Left hindlimb (tissue), 1 donor: ENCODE measurements around the gene PPM1B.

Experiments
- DNase-seq: peaks from one replicate; pipeline ENCODE4 v3.0.0-alpha.2; 2018

PPM1B gene

DNA sequence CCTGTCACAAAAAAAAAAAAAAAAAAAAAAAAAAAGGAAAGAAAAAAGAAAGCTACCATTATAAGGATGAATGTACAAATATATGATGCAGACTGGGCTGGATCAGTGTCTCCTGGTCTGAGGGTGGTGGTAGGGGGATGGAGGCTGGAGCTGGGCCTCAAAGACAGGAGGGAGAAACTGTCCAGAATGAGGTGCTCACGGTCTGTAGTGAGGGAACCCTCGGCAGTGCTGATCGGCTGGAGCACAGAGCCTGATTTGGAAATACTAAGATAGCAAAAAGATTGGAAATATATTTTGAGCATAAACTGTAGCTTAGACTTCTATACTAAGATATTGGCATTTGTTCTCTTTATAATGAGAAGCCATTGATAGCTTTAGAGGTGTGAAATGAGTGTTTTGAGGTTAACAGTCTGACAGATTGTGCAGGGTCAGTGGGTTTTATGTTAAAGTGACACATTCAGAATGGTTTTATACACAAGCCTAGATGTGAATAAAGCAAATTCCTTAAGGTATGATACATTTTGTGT, 98.7 kb downstream of the PPM1B start:
- no peak for DNase-seq

DNA sequence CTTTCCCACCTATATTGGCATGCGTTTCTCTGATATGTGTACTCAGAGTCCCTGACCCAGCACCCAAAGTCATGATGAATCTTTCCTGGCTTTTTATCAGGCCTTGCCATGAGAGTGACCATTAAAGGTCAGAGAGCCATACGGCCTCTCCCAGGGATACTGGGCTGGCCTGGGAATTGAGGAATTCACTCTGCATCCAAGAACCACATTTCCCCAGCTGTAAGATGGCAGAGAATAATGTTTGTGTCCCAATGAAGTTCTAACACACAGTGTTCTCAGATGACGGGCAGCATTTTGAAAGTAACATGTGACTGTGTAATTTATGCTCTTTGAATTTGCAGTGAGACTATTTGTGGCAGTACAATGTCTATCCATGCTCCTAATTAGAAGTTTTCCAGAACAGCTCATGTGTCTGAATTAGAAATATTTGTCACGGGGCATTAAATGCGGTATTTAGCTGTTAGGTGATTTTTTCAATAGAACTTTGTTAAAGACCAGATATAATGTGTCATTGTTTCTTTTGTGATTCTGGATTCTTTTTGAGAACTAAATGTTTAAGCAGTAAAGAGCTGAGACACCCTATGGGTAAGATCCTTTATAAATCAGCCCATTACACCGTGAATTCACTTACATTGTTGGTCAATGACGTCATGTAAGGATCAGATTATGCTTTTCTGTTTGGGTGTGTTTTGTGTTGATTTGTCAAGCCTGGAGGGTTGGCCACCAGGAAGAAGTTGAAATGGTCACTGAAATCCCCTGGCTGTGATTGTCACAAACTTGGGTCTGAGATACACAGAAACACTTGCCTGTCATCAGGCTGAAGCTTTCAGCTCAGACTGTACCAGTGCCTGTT, 99.3 kb downstream of the PPM1B start:
- DNase-seq, result no peak

DNA sequence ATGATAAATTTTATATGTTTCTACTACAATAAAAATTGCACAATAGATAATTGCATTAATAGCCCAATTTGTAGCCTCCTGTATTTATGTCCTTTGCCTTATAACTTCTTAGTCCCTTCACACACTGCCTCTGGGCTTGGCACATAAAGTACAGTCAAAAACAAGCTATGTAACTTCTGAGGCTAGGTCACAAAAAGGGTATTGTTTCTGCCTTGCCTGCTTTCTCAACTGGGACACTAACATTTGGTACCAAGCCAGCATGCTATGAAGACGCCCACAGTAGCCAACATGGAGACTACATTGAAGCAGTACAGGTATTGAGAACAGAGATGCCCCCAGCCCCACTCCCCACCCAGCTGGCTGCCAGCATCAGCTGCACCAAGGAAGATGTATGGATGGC, 101.2 kb downstream of the PPM1B start:
- no peak for DNase-seq

DNA sequence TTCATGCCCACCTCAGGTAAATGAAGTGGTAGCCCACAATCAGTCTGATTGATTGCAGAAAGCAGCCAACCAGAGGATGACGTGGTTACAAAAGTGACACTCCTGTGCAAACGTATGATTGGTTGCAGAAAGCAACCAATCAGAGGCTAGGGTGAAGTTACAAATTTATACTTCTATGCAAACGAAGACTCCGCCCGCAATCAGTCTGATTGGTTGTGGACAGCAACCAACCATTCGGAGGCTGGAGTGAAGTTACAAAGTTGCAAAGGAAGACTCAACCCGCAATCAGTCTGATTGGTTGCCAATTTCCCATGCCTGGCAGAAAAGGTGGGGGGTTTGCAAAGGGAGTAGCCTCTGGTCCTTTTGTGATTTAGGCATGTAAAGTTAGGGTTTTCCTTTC, 102.6 kb downstream of the PPM1B start:
- DNase-seq, result no peak

DNA sequence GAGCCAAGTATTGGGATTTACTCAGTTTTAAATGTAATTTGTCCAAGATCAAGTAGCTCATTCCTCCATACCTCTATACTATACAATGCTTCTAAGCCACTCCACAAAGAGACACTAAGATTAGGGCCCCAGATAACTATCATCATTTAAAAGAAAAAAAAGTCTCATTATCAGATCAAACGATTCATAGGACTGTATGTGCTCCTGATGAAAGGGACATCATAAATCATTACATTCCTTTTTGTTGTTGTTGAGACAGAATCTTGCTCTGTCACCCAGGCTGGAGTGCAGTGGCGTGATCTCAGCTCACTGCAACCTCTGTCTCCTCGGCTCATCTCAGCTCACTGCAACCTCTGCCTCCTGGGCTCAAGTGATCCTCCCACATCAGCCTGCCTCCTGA, 104.4 kb downstream of the PPM1B start:
- DNase-seq, result no peak

DNA sequence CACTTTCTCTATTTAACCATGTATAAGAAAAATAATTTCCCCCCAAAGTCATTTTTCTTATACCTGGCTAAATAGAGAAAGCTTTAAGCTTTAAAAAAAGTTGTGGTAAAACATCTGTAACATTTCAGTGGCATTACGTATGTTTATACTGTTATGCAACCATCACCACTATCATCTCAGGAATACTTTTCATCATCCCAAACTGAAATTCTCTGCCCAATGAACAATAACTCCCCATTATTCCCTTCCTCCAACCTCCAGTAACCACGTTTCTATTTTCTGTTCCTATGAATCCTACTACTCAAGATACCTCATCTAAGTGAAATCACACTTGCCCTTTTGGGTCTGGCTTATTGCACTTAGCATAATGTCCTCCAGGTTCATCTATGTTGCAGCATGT, 104.9 kb downstream of the PPM1B start:
- no peak for DNase-seq

DNA sequence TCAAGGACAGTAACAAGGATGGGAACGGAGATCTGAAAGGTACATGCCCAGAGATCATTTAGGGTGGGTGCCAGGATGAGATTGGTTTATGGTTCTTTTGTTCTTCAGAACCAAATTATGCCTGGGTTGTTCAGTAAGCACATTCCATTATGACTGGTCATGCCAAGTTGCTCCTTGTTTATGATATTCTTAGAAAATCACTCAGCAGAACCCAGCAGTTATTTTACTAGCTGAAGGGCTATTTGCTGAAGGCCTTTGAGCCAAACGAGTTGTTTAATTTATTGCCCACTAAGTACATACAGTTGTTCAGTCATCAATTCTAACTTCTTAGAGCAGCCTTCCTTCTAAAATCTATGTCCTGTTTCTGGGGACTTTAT, 107.2 kb downstream of the PPM1B start:
- DNase-seq, result no peak

DNA sequence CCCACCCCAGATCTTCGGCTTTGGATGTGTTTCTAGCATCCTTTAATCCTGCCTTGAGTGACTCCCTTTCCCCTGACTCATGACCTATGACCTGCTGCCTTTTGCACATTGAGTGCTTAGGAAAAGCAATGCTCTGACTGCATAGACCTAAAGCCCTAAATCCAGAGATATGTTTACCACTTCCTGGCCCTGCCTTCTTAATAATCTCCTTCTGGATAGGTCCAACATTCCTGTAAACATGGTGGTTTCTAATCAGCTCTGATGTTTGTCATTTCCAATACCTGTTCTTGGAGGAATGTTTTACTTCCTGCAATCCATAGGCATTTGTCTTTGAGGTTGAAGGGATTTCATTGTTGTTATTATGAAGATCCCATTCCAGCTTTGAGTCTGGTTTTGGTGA, 108.9 kb downstream of the PPM1B start:
- no peak for DNase-seq

DNA sequence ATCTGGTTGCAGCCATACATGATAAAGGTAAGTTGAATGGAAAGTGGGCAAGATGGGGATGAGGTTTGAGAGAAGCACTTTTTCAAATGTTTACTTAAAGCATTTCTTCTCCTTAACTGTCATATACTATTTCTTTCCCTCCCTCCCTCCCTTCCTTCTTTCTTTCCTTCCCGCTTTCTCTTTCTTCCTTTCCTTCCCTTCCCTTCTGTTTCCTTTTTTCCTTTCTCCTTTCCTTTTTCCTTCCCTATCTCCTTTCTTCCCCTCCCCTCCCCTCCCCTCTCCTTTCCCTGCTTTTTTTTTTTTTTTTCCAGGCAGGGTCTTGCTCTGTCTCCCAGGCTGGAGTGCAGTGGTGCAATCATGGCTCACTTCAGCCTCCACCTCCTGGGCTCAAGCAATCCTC, 112.2 kb downstream of the PPM1B start:
- no peak for DNase-seq
